Thymus (tissue), 11 donors: ENCODE data around the gene PPM1E. TPM values are rescaled to one million over a fixed set of nuclear protein-coding genes. Genes with fewer than 3 reads are reported as not detected.
"Not testable (repeated sequence)": the region's sequence is repeated elsewhere in the genome, so short reads cannot be mapped to it uniquely, and the experiment has no call there.

Experiments used
- DNase-seq, 9 donors: peaks; one replicate each; pipeline ENCODE4 v3.0.0-alpha.2; 2013; ENCODE audit warnings: low spot score in 9 of 9, low read depth in 6 of 9, missing footprints in 1 of 9
- H3K27ac ChIP-seq, 2 donors: one replicate each; pipeline ENCODE4 v1.5.1; 2013; ENCODE audit warnings: control low read depth in 1 of 2, low read depth in 1 of 2, low read length in 1 of 2, mild to moderate bottlenecking in 1 of 2, moderate library complexity in 1 of 2
- H3K27me3 ChIP-seq, 2 donors: one replicate each; pipeline ENCODE4 v1.5.1; 2013; ENCODE audit warnings: low read length in 1 of 2; ENCODE audit not compliant: control insufficient read depth in 2 of 2, insufficient read depth in 1 of 2
- H3K36me3 ChIP-seq, 2 donors: one replicate each; pipeline ENCODE4 v1.5.1; 2013; ENCODE audit warnings: low read length in 1 of 2, mild to moderate bottlenecking in 1 of 2, moderate library complexity in 1 of 2; ENCODE audit not compliant: control insufficient read depth in 2 of 2, insufficient read depth in 2 of 2
- H3K4me1 ChIP-seq, 2 donors: one replicate each; pipeline ENCODE4 v1.5.1; 2013; ENCODE audit warnings: low read length in 2 of 2; ENCODE audit not compliant: control insufficient read depth in 2 of 2, insufficient read depth in 2 of 2
- H3K4me3 ChIP-seq, 2 donors: one replicate each; pipeline ENCODE4 v1.5.1; 2013; ENCODE audit warnings: low read length in 2 of 2, control low read depth in 1 of 2, mild to moderate bottlenecking in 1 of 2
- H3K9me3 ChIP-seq, 2 donors: one replicate each; pipeline ENCODE4 v1.5.1; 2013; ENCODE audit warnings: low read length in 1 of 2, mild to moderate bottlenecking in 1 of 2; ENCODE audit not compliant: control insufficient read depth in 2 of 2, insufficient read depth in 1 of 2
- WGBS: extraction: QIAGEN DNeasy Blood & Tissue Kit; methylation state at CpG from one replicate; pipeline ENCODE4 v1.1.7; 2013; 5-methylcytosine and 5-hydroxymethylcytosine counted together
- polyA plus RNA-seq: library from polyadenylated mRNA; stranded (reverse); fragments of 200-250 nt; gene quantifications from one replicate; pipeline ENCODE4 v1.2.3, GENCODE V29; 2013
- total RNA-seq: library from RNA; stranded (reverse); fragments of 120-200 nt; gene quantifications from one replicate; pipeline ENCODE4 v1.2.4, GENCODE V29; 2013
- donor health status: healthy.

PPM1E gene
- total and polyA plus RNA-seq, 2 donors = 0.14 to 0.30 TPM

- WGBS = 94% methylated on average over 7 of the region's 7 CpGs
- Histone ChIP-seq H3K9me3 (no peaks in the 10 kb centered on the region), H3K27me3 (no peaks in the 10 kb centered on the region), H3K36me3 (no peaks in the 10 kb centered on the region), H3K4me3 (no peak overlapping the region), H3K4me1 (no peaks in the 10 kb centered on the region), H3K27ac (no peak overlapping the region)
- no peak for DNase-seq
These were observed 32.5 kb downstream of the PPM1E start for GRCh38 chr17:58788199-58788598.

GRCh38 chr17:58789160-58789559 lies 33.5 kb downstream of the PPM1E start:
- H3K4me1 ChIP-seq = no peaks in the 10 kb centered on the region
- H3K9me3 ChIP-seq = no peaks in the 10 kb centered on the region
- DNase-seq = no peak
- no peaks in the 10 kb centered on the region for H3K27me3 ChIP-seq
- H3K27ac ChIP-seq = no peak overlapping the region
- 95% methylated on average over 3 of the region's 3 CpGs for WGBS
- no peak overlapping the region for H3K4me3 ChIP-seq
- H3K36me3 ChIP-seq = no peaks in the 10 kb centered on the region

GRCh38 chr17:58789831-58790230 lies 34.2 kb downstream of the PPM1E start:
- Histone ChIP-seq H3K9me3 (no peaks in the 10 kb centered on the region), H3K27ac (no peak overlapping the region), H3K27me3 (no peaks in the 10 kb centered on the region), H3K4me3 (no peak overlapping the region), H3K36me3 (no peaks in the 10 kb centered on the region), H3K4me1 (no peaks in the 10 kb centered on the region)
- DNase-seq = no peak
- 96% methylated on average over 1 of the region's 1 CpG for WGBS

GRCh38 chr17:58794508-58794907 lies 38.9 kb downstream of the PPM1E start:
- 98% methylated on average over 2 of the region's 2 CpGs for WGBS

DNA sequence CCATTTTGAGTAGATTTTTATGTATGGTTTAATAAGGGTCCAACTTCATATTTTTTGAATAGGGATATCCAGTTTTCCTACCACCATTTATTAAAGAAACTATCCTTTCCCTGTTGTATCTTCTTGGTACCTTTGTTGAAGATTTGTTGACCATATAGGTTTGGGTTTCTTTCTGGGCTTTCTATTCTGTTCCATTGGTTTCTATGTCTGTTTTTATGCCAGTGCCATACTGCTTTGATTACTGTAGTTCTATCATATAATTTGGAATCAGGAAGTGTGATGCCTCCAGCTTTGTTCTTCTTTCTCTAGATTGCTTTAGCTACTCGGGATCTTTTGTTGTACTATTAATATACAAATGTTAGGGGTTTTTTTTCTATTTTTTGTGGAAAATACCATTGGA lies 46.5 kb downstream of the PPM1E start:
- Histone ChIP-seq H3K4me3 (no peak overlapping the region), H3K36me3 (no peaks in the 10 kb centered on the region), H3K27me3 (no peaks in the 10 kb centered on the region), H3K9me3 (no peaks in the 10 kb centered on the region), H3K27ac (no peak overlapping the region), H3K4me1 (no peaks in the 10 kb centered on the region)
- DNase-seq = no peak
- 90% methylated on average over 1 of the region's 1 CpG for WGBS

More at GRCh38 chr17:58794508-58794907, 38.9 kb downstream of the PPM1E start:
- H3K36me3 ChIP-seq, H3K9me3 ChIP-seq, H3K4me3 ChIP-seq, H3K4me1 ChIP-seq, H3K27me3 ChIP-seq, H3K27ac ChIP-seq, DNase-seq: not testable (repeated sequence)

- Histone ChIP-seq H3K4me1 (no peaks in the 10 kb centered on the region), H3K36me3 (no peaks in the 10 kb centered on the region), H3K27me3 (no peaks in the 10 kb centered on the region), H3K27ac (no peak overlapping the region), H3K9me3 (no peaks in the 10 kb centered on the region), H3K4me3 (no peak overlapping the region)
- DNase-seq = no peak
- WGBS = 96% methylated on average over 5 of the region's 5 CpGs
These were observed 50.4 kb downstream of the PPM1E start for GRCh38 chr17:58806046-58806445.

DNA sequence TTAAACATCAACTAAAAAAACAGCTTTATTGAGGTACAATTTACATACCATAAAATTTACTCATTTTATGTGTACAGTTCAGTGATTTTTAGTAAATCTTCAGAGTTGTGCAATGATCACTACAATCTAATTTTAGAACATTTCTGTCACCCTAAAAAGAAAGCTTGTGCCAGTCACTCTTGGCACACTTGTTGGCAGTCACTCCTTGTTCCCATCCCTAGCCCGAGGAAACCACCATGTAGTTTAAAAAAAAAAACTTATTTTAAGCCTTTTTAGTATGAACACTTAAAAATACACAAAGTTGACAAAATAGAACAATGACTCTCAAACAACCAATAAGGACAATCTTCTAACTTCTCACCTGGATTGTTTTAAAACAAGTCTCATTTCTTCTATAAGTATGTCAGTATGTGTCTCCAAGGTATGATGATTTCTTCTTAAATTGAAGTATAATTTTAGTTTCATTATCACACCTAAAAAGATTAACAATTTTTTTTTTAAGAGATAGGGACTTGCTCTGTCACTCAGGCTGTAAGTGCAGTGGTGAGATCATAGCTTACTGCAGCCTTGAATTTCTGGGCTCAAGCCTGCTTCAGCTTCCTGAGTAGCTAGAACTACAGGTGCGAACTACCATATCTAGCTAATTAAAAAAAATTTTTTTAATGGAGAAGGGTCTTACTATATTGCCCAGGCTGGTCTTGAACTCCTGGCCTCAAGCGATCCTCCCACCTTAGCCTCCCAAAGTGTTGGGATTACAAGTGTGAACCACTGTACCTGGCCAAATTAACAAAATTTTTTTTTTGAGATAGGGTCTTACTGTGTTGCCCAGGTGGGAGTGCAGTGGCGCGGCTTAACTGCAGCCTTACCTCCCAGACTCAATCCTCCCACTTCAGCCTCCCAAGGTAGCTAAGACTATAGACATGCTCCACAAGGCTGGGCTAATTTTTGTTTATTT lies 53.2 kb downstream of the PPM1E start:
- DNase-seq = no peak
- H3K4me1 ChIP-seq = no peaks in the 10 kb centered on the region

GRCh38 chr17:58809564-58809936 lies 53.9 kb downstream of the PPM1E start:
- H3K27me3 ChIP-seq = no peaks in the 10 kb centered on the region
- no peaks in the 10 kb centered on the region for H3K4me1 ChIP-seq
- DNase-seq = no peak
- no peak overlapping the region for H3K4me3 ChIP-seq
- no peaks in the 10 kb centered on the region for H3K9me3 ChIP-seq
- no peak overlapping the region for H3K27ac ChIP-seq
- WGBS = 98% methylated on average over 1 of the region's 1 CpG
- H3K36me3 ChIP-seq = no peaks in the 10 kb centered on the region

More for the DNA sequence above, 53.2 kb downstream of the PPM1E start:
- Histone ChIP-seq H3K27ac (no peak overlapping the region), H3K36me3 (no peaks in the 10 kb centered on the region), H3K4me3 (no peak overlapping the region), H3K27me3 (no peaks in the 10 kb centered on the region), H3K9me3 (no peaks in the 10 kb centered on the region)
- 90% methylated on average over 5 of the region's 5 CpGs for WGBS

GRCh38 chr17:58811290-58811689 lies 55.6 kb downstream of the PPM1E start:
- no peaks in the 10 kb centered on the region for H3K27me3 ChIP-seq
- H3K36me3 ChIP-seq = no peaks in the 10 kb centered on the region
- 97% methylated on average over 3 of the region's 3 CpGs for WGBS
- no peaks in the 10 kb centered on the region for H3K4me1 ChIP-seq
- H3K4me3 ChIP-seq = no peak overlapping the region
- H3K9me3 ChIP-seq = no peaks in the 10 kb centered on the region
- no peak for DNase-seq
- no peak overlapping the region for H3K27ac ChIP-seq
